Psoas muscle (tissue), 8 donors: ENCODE measurements around the gene ALKAL2. TPM values are rescaled to one million over a fixed set of nuclear protein-coding genes. Genes with fewer than 3 reads are reported as not detected.
"Not testable (repeated sequence)": the region's sequence is repeated elsewhere in the genome, so short reads cannot be mapped to it uniquely, and the experiment has no call there.

ENCODE experiments used
- ATAC-seq, 4 donors: fragments of 200-7000 bp; cut with Tn5 transposase; one replicate each; pipeline ENCODE4 v1.9.1; 2020; ENCODE audit warnings: moderate library complexity in 3 of 4, mild to moderate bottlenecking in 2 of 4
- DNase-seq, 2 donors: peaks; one replicate each; pipeline ENCODE4 v3.0.0-alpha.2; 2020
- H3K27ac ChIP-seq: fragments of 200-600 bp; one replicate; pipeline ENCODE4 v1.8.0; 2022
- H3K27me3 ChIP-seq, 3 donors: fragments of 200-600 bp in 1 of 3; one replicate each; pipeline versions ENCODE4 v1.6.1 to v1.8.0; 2013 to 2022; ENCODE audit warnings: low read length in 2 of 3, mild to moderate bottlenecking in 2 of 3, moderate library complexity in 1 of 3; ENCODE audit not compliant: insufficient read depth in 3 of 3
- H3K36me3 ChIP-seq, 2 donors: fragments of 200-600 bp in 1 of 2; one replicate each; pipeline versions ENCODE4 v1.6.1 to v1.8.0; 2013 to 2022; ENCODE audit warnings: low read depth in 1 of 2, mild to moderate bottlenecking in 1 of 2, moderate library complexity in 1 of 2; ENCODE audit not compliant: insufficient read depth in 1 of 2
- H3K4me1 ChIP-seq: fragments of 200-600 bp; one replicate; pipeline ENCODE4 v1.8.0; 2022
- H3K4me3 ChIP-seq: fragments of 200-600 bp; one replicate; pipeline ENCODE4 v1.8.0; 2022; ENCODE audit warnings: mild to moderate bottlenecking
- H3K9me3 ChIP-seq: fragments of 200-600 bp; one replicate; pipeline ENCODE4 v1.8.0; 2022
- WGBS, 3 donors: extraction: QIAGEN DNeasy Blood & Tissue Kit; methylation state at CpG; one replicate each; pipeline versions ENCODE4 v1.1.6 to v1.1.7; 2013; 5-methylcytosine and 5-hydroxymethylcytosine counted together
- intact Hi-C, 2 donors: fragments of 100-400 bp; cut with DNase I; formaldehyde crosslinking; loops; one replicate each; pipeline versions ENCODE4 v1.11.0 to v1.14.2; 2022
- long read RNA-seq, 2 donors: library from polyadenylated mRNA; unstranded; transcript quantifications; one replicate each; pipeline ENCODE4 v2.0.0, GENCODE V29; 2021
- polyA plus RNA-seq, 3 donors: library from polyadenylated mRNA; stranded (reverse); fragments of 200-250 nt; gene quantifications; one replicate each; pipeline ENCODE4 v1.2.3, GENCODE V29; 2013
- total RNA-seq, 4 donors: library from RNA; stranded (reverse); fragmentation: NEBNext Ultra II Directional in 2 of 4; extraction: Animal tissue kit (Norgen Biotek cat#: 25700) in 2 of 4; gene quantifications; one replicate each; pipeline versions ENCODE4 v1.2.1 to v1.2.4, GENCODE V29; 2021 to 2023
- TF ChIP-seq, protein P1 (sequence below): fragments of 200-600 bp; IDR thresholded peaks from one replicate; pipeline ENCODE4 v1.8.0; 2022; ENCODE audit warnings: antibody characterized with exemption
- donor health status: healthy with polysubstance abuse.
- donor health status: DM: no; HTN: no; CAD: no; lungs with moderate emphysema.
- donor health status: Bipolar disorder and iron deficiency.
- donor health status: healthy.
- donor health status: DM: yes; HTN: yes; CAD: no.
- donor health status: DM: no; HTN: no; CAD: no.
- donor health status: DM: no; HTN: no; CAD: no.
- donor health status: DM: yes; HTN: yes; CAD: no.

The ALKAL2 gene, protein sequence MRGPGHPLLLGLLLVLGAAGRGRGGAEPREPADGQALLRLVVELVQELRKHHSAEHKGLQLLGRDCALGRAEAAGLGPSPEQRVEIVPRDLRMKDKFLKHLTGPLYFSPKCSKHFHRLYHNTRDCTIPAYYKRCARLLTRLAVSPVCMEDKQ
- total RNA-seq (under 1 TPM in 1 of 4 donors, not detected in 3; 0.49 TPM), polyA plus RNA-seq (1 to 10 TPM in 1 of 3 donors, under 1 TPM in 2; 0.26 to 1.1 (median 0.35) TPM)
- long read RNA-seq, donor 1 = 0 reads
- long read RNA-seq, donor 2, partial matches to known transcripts = 0 of 1 reads
- long read RNA-seq, donor 2, other reads (novel, unspliced or antisense) = 1 of 1 reads

DNA sequence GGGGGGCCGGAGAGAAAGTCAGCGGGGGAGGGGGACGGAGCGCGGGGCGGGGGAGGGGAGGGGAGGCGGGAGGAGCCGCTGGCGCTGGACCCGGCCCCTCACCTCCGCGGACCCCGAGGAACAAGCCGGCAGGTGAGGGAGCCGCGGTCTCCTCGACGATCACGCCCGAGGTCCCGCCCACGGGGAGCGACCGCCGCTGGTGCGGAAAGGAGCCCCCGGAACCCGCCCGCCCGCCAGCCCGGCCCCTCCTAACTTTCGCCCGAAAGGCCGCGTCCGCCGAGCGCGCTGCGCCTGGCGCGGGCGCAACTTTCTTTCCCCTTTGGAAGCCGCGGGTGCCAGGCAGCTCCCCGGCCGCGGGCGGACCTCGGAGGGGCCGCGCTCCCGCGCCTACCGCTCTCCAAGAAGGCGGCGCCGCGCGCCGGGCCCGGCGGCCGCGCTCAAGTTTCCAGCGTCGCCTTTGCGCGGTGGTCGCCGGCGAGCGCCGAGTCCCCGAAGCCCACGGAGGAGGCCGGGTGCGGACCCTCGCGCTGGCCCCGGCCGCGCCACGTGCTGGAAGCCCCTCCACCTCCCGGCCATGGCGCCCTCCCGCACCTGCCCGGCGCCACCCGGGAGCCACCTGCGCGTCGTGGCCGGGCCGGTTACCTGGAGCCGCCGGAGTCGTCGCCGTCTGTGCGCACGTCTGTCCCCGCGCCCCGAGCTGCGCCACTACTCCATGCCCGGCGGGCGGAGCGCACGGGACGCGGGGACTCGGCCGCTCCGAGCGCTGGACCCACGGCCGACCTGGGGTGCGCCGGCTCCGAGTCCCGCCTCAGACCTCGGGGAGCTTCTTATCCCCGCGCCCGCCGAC is at the start of gene ALKAL2:
Gene ALKAL2 (minus strand): TSS at position 181 of the 847 bp plus-strand sequence. CDS start 256 bp downstream, outside the sequence.
- H3K27me3 ChIP-seq = peaks cover 0 to 44% (median 11%) of the 10 kb centered on the region in 3 donors
- H3K4me1 ChIP-seq = peaks cover 9% of the 10 kb centered on the region
- no peaks in the 10 kb centered on the region for H3K9me3 ChIP-seq
- no peak within 1 kb of the TSS for H3K27ac ChIP-seq
- DNase-seq = peak in 1 of 2 donors; percentile 18
- no peak for ATAC-seq
- TF ChIP-seq, protein P1, sequence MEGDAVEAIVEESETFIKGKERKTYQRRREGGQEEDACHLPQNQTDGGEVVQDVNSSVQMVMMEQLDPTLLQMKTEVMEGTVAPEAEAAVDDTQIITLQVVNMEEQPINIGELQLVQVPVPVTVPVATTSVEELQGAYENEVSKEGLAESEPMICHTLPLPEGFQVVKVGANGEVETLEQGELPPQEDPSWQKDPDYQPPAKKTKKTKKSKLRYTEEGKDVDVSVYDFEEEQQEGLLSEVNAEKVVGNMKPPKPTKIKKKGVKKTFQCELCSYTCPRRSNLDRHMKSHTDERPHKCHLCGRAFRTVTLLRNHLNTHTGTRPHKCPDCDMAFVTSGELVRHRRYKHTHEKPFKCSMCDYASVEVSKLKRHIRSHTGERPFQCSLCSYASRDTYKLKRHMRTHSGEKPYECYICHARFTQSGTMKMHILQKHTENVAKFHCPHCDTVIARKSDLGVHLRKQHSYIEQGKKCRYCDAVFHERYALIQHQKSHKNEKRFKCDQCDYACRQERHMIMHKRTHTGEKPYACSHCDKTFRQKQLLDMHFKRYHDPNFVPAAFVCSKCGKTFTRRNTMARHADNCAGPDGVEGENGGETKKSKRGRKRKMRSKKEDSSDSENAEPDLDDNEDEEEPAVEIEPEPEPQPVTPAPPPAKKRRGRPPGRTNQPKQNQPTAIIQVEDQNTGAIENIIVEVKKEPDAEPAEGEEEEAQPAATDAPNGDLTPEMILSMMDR = no peak
- no peaks in the 10 kb centered on the region for H3K36me3 ChIP-seq
- intact Hi-C loops = loop anchor here in 1 of 2 donors (5.0 kb wide), 1 partner anchor 41 kb away; no protein-coding TSS in a partner anchor
- WGBS, 3 donors = 1% methylated on average over 50 to 128 of the region's 128 CpGs
- H3K4me3 ChIP-seq = peak within 1 kb of the TSS; percentile 59

DNA sequence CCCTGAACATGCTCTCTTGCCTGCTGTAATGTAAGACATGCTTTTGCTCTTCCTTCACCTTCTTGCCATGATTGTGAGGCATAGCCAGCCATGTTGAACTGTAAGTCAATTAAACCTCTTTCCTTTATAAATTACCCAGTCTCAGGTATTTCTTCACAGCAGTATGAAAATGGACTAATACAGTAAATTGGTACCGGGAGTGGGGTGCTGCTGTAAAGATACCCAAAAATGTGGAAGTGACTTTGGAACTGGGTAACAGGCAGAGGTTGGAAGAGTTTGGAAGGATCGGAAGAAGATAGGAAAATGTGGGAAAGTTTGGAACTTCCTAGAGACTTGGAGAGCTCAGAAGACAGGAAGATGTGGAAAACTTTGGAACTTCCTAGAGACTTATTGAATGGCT is 49.1 kb upstream of the ALKAL2 start:
- H3K9me3 ChIP-seq = peaks cover 12% of the 10 kb centered on the region
- 95 to 98% (median 95%) methylated on average over 2 of the region's 2 CpGs for WGBS, 3 donors
- H3K36me3 ChIP-seq, H3K27me3 ChIP-seq, H3K27ac ChIP-seq, ATAC-seq, intact Hi-C loops, DNase-seq, H3K4me1 ChIP-seq, H3K4me3 ChIP-seq: not testable (repeated sequence)

DNA sequence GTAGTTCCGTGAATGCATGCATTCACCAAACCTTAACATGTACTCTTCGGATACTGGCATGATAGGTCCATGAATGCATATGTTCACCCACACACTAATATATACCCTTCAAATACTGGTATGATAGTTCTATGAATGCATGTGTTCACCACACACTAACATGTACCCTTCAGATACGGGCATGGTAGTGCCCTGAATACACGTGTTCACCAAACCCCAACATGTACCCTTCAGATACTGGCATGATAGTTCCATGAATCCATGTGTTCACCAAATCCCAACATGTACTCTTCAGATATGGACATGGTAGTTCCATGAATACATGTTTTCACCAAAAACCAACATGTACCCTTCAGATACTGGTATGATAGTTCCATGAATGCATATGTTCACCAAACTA is 48.5 kb upstream of the ALKAL2 start:
- H3K4me3 ChIP-seq = no peak overlapping the region
- ATAC-seq (no peak), DNase-seq (no peak)
- intact Hi-C loops = no loop called here
- 76 to 81% (median 79%) methylated on average over 4 of the region's 4 CpGs for WGBS, 3 donors
- H3K4me1 ChIP-seq = no peaks in the 10 kb centered on the region
- H3K27ac ChIP-seq = no peak overlapping the region
- H3K36me3 ChIP-seq = no peaks in the 10 kb centered on the region
- TF ChIP-seq, protein P1 = no peak
- peaks cover 12% of the 10 kb centered on the region for H3K9me3 ChIP-seq
- no peaks in the 10 kb centered on the region for H3K27me3 ChIP-seq

DNA sequence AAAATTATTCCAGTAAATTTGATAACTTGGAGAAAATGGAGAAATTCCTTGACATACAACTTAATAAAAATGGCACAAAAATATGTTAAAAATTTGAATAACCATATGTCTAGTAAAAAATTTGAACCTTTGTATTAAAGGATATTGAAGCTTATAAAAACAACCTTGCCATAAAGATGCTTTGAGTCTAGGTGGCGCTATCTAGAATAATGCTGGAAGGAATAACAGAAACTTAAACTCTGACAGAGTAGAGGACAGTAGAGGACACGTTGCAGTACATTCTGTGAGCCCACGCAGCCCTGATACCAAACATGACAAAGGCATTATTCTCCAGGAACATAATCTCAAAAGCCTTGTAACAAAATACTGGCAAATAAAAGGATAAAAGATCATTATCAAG is 44.7 kb upstream of the ALKAL2 start:
- Histone ChIP-seq H3K27me3 (no peaks in the 10 kb centered on the region), H3K4me3 (no peak overlapping the region), H3K36me3 (no peaks in the 10 kb centered on the region), H3K9me3 (peaks cover 12% of the 10 kb centered on the region), H3K27ac (no peak overlapping the region), H3K4me1 (no peaks in the 10 kb centered on the region)
- ATAC-seq = no peak
- TF ChIP-seq, protein P1 = no peak
- WGBS, 3 donors = 33 to 39% (median 34%) methylated on average over 3 of the region's 3 CpGs
- intact Hi-C loops = no loop called here
- no peak for DNase-seq

DNA sequence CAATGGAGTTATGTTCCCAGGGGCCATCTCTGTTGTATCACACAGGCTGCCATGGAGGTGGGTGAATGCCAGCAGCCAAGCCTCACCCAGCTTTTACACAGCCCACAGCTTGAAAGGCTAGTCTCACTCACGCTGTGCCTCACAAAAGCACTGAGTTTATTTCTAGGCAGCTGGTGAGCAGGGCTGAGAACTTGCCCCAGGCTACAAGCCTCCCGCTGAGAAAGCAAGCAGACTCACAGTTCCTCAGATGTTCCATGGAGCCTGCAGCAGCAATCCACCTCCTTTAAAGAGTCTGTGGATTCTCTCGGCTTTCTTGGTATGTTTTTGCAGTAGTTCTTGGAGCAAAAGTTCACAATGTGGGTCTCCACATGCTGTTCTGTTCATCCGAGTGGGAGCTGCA is 40.9 kb upstream of the ALKAL2 start:
- WGBS, 3 donors = 84 to 93% (median 89%) methylated on average over 4 of the region's 4 CpGs
- H3K27me3 ChIP-seq = peaks cover 0 to 3% (median 0%) of the 10 kb centered on the region in 3 donors
- TF ChIP-seq, protein P1 = no peak
- no peak overlapping the region for H3K27ac ChIP-seq
- H3K4me3 ChIP-seq = no peak overlapping the region
- no peaks in the 10 kb centered on the region for H3K9me3 ChIP-seq
- ATAC-seq = no peak
- no peak for DNase-seq
- H3K4me1 ChIP-seq = no peaks in the 10 kb centered on the region
- no peaks in the 10 kb centered on the region for H3K36me3 ChIP-seq
- intact Hi-C loops = no loop called here
